GM21825 (cell line): Measurements from ENCODE around the gene ATP6V1G2.
"Not testable (repeated sequence)": the region's sequence is repeated elsewhere in the genome, so short reads cannot be mapped to it uniquely, and the experiment has no call there.

Source experiments
- ATAC-seq: cut with Tn5 transposase; IDR thresholded peaks from one replicate; pipeline ENCODE4 v1.9.1; 2021; ENCODE audit warnings: mild to moderate bottlenecking, moderate library complexity; ENCODE audit not compliant: unreplicated experiment

Gene ATP6V1G2

GRCh38 chr6:31575952-31576685 is 29.7 kb upstream of the ATP6V1G2 start:
- ATAC-seq, result no peak

- ATAC-seq, result no peak
Measured at GRCh38 chr6:31575335-31575901, 29.0 kb upstream of the ATP6V1G2 start, which contains the start of gene TNF. TNF (plus strand) TSS chr6:31575565; CDS start chr6:31575742, 177 bp downstream.

GRCh38 chr6:31574106-31575061 is 28.0 kb upstream of the ATP6V1G2 start:
- no peak for ATAC-seq

- no peak for ATAC-seq
Measured at GRCh38 chr6:31573239-31574105, 27.1 kb upstream of the ATP6V1G2 start.

GRCh38 chr6:31572041-31572911 is 25.9 kb upstream of the ATP6V1G2 start, which contains the start of gene LTA:
LTA (plus strand) TSS chr6:31572289; CDS start chr6:31572743, 454 bp downstream.
- peak; percentile 32 for ATAC-seq

- no peak for ATAC-seq
Measured at GRCh38 chr6:31569861-31570536, 23.6 kb upstream of the ATP6V1G2 start.

GRCh38 chr6:31568537-31568961 is 22.1 kb upstream of the ATP6V1G2 start:
- ATAC-seq, result peak; percentile 57

GRCh38 chr6:31567531-31568370 is 21.3 kb upstream of the ATP6V1G2 start:
- ATAC-seq, result no peak

GRCh38 chr6:31560697-31561058 is 14.3 kb upstream of the ATP6V1G2 start:
- ATAC-seq, result no peak

- peak; percentile 59 for ATAC-seq
Measured at GRCh38 chr6:31559958-31560696, 13.7 kb upstream of the ATP6V1G2 start.

GRCh38 chr6:31559606-31559957 is 13.2 kb upstream of the ATP6V1G2 start:
- ATAC-seq, result peak; percentile 3

GRCh38 chr6:31558631-31559500 is 12.5 kb upstream of the ATP6V1G2 start:
- ATAC-seq, result no peak

GRCh38 chr6:31558318-31558625 is 11.9 kb upstream of the ATP6V1G2 start:
- no peak for ATAC-seq

GRCh38 chr6:31557443-31558317 is 11.3 kb upstream of the ATP6V1G2 start:
- ATAC-seq, result no peak

GRCh38 chr6:31556307-31556706 is 9.9 kb upstream of the ATP6V1G2 start:
- ATAC-seq, result no peak

GRCh38 chr6:31551371-31551770 is 5.0 kb upstream of the ATP6V1G2 start:
- ATAC-seq, result not testable (repeated sequence)
